ENCODE results near the gene CYB5B. TPM values are rescaled to one million over a fixed set of nuclear protein-coding genes. Genes with fewer than 3 reads are reported as not detected.

Gene CYB5B
- total RNA-seq, 4 donors from 2014 or later: 29.1 to 74.0 (median 46.6) TPM

GRCh38 chr16:69482410-69482991 is 58.1 kb downstream of the CYB5B start:
- no peak for TF ChIP-seq CTCF (IDR thresholded peaks at IDR 0.05; ENCODE audit: low read depth)

GRCh38 chr16:69483611-69484010 is 59.2 kb downstream of the CYB5B start:
- TF ChIP-seq CTCF (IDR thresholded peaks at IDR 0.05; ENCODE audit: low read depth): no peak

GRCh38 chr16:69485361-69485760 is 60.9 kb downstream of the CYB5B start:
- TF ChIP-seq CTCF (IDR thresholded peaks at IDR 0.05; ENCODE audit: low read depth): no peak

GRCh38 chr16:69485816-69486215 is 61.4 kb downstream of the CYB5B start:
- no peak for TF ChIP-seq CTCF (IDR thresholded peaks at IDR 0.05; ENCODE audit: low read depth)

DNA sequence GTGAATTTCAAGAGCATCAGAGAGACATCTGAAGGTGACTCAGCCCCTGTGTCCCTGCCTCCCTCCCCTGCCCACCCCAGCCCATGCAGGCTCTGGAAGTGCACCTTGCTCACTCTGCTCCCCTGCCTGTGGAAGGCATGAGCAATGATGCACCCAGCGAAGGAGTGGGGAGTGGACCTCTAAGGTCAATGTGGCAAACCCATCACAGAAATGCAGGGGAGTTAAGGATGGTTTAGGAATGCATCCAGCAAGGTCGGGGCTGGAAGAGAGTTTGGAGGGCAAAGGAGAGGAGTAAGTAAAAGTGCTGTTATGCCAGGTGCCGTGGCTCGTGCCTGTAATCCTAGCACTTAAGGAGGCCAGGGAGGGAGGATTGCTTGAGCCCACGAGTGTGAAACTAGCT is 61.9 kb downstream of the CYB5B start:
- no peak for TF ChIP-seq CTCF (IDR thresholded peaks at IDR 0.05; ENCODE audit: low read depth)

- no peak for TF ChIP-seq CTCF (IDR thresholded peaks at IDR 0.05; ENCODE audit: low read depth)
These were observed 62.3 kb downstream of the CYB5B start for GRCh38 chr16:69486724-69487123.

- TF ChIP-seq CTCF (IDR thresholded peaks at IDR 0.05; ENCODE audit: low read depth): no peak
These were observed 66.4 kb downstream of the CYB5B start for GRCh38 chr16:69490707-69491324.

Data from subcutaneous adipose tissue (tissue), 4 donors.